SK-N-MC (cell line): Measurements from ENCODE around the gene SLC24A4.

Experiments used
- EZH2 ChIP-seq: fragments of 200-600 bp; sonication (generic); IDR thresholded peaks from one replicate; pipeline ENCODE4 v1.6.1; 2017; ENCODE audit warnings: antibody characterized with exemption
- POLR2AphosphoS5 ChIP-seq: IDR thresholded peaks from 2 replicates; pipeline ENCODE4 v1.6.1; 2012; ENCODE audit warnings: mild to moderate bottlenecking, low read depth, low read length, borderline replicate concordance

GRCh38 chr14:92531106-92531873 is 208.3 kb downstream of the SLC24A4 start:
- TF ChIP-seq EZH2 (no peak), POLR2AphosphoS5 (no peak)
